Stomach (tissue), 4 donors: Measurements from ENCODE around the gene PHB1.

Experiments
- CTCF ChIP-seq, 7 experiments: fragments of 450-650 bp in 4 of 7; fragments of 200-600 bp in 3 of 7; sonication (generic) in 3 of 7; IDR thresholded peaks; one replicate each; pipeline ENCODE4 v1.5.1; 2016 to 2019; ENCODE audit warnings: antibody characterized with exemption in 7 of 7, control low read depth in 2 of 7, mild to moderate bottlenecking in 1 of 7
- POLR2A ChIP-seq, 4 donors: fragments of 450-650 bp; IDR thresholded peaks; one replicate each; pipeline ENCODE4 v1.6.1; 2016; ENCODE audit warnings: antibody characterized with exemption in 4 of 4, control low read depth in 2 of 4, mild to moderate bottlenecking in 1 of 4, moderate library complexity in 1 of 4

DNA sequence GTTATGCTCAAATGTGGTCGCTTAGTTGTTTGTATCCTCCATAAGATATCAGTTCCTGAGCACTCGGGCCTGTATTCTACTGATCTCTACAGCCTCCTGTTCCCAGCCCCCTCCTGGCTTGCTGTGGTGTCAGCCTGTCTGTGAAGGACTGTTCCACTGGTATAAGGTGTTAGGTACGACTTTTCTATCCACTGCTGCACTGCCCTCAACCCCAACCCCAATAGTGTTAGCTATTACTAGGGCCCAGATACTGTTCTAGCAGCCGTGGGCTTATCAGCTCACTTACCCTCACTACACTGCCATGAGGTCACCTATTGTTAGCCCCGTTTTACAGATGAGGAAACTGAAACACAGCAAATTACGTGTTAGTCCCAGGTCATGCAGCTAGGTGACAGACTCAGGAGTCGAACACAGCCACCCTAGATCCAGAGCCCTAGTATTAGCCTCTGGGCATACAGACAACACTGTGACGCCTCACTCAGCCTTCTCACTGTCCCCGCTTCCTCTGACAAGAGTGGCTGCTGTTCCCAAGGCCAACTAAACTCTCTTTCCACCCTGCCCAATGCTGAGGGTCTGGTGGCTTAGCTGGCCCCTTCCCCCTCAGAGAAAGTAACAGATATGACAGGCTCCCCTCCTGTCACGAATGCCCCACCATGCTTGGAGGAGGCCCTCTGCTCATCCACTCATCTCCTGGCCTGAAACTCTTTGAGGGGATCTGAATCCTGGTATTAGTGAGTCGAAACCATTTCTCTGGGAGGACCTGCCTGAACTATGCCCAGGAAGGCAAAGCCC is 27.0 kb downstream of the PHB1 start:
- no peak for TF ChIP-seq CTCF (IDR thresholded peaks at IDR 0.05)
- TF ChIP-seq POLR2A (IDR thresholded peaks at IDR 0.05), result no peak
